C4-2B (cell line): ENCODE results near the gene S1PR4.

Experiments used
- ZFX ChIP-seq: fragments of 450-650 bp; IDR thresholded peaks from 2 replicates; pipeline ENCODE4 v1.6.1; 2017
- TF ChIP-seq, protein P1 (sequence below): fragments of 450-650 bp; conservative IDR thresholded peaks from 2 replicates; pipeline ENCODE4 v1.5.1; 2017; ENCODE audit warnings: mild to moderate bottlenecking

GRCh38 chr19:3185461-3186159, 7.0 kb downstream of the S1PR4 start, which contains the start of gene NCLN:
- TF ChIP-seq, protein P1, sequence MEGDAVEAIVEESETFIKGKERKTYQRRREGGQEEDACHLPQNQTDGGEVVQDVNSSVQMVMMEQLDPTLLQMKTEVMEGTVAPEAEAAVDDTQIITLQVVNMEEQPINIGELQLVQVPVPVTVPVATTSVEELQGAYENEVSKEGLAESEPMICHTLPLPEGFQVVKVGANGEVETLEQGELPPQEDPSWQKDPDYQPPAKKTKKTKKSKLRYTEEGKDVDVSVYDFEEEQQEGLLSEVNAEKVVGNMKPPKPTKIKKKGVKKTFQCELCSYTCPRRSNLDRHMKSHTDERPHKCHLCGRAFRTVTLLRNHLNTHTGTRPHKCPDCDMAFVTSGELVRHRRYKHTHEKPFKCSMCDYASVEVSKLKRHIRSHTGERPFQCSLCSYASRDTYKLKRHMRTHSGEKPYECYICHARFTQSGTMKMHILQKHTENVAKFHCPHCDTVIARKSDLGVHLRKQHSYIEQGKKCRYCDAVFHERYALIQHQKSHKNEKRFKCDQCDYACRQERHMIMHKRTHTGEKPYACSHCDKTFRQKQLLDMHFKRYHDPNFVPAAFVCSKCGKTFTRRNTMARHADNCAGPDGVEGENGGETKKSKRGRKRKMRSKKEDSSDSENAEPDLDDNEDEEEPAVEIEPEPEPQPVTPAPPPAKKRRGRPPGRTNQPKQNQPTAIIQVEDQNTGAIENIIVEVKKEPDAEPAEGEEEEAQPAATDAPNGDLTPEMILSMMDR: no peak
- no peak for TF ChIP-seq ZFX
